AG09309 (cell line): ENCODE results near the gene MVP.

ENCODE experiments used
- DNase-seq: peaks from one replicate; pipeline ENCODE4 v3.0.0-alpha.2; 2010; ENCODE audit warnings: low read depth
- H3K4me3 ChIP-seq: 2 replicates; pipeline ENCODE4 v1.5.1; 2011; ENCODE audit warnings: mild to moderate bottlenecking, low read depth, low read length, moderate library complexity; ENCODE audit not compliant: control insufficient read depth
- TF ChIP-seq, protein P1 (sequence below): IDR thresholded peaks from 2 replicates; pipeline ENCODE4 v1.5.1; 2011; ENCODE audit warnings: mild to moderate bottlenecking, low read depth, low read length, inconsistent platforms; ENCODE audit not compliant: insufficient read depth, control insufficient read depth; ENCODE audit errors: missing control alignments

MVP gene

DNA sequence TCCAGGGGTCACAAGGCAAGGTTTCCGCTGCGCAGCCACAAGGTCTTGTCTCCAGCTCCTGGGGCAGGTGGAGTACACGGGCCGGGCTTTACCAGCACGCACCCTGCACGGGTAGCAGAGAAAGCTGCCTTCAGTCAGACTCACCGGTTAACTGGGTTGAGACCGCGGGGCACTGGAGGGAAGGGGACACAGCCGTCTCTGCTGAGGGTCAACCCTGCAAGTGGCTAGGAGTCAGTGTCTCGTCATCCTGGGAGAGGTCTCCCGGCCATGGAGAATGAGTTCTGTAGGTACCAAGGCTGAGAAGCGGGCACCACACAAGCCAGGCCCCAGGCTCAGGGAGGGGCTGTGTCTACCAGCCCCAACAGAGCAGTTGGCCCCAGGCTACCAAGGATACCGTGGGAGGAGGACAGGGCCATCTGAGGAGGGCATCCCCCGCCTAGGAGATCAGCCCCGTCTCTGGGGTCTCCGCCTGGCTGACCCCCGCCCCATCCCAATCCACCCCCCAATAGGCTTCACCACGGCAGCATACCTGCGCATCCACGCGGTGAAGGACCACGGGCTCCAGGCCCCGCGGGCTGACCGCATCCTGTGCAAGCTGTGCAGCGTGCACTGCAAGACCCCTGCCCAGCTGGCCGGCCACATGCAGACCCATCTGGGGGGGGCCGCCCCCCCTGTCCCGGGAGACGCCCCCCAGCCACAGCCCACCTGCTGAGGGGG, 11.1 kb upstream of the MVP start:
- TF ChIP-seq, protein P1, sequence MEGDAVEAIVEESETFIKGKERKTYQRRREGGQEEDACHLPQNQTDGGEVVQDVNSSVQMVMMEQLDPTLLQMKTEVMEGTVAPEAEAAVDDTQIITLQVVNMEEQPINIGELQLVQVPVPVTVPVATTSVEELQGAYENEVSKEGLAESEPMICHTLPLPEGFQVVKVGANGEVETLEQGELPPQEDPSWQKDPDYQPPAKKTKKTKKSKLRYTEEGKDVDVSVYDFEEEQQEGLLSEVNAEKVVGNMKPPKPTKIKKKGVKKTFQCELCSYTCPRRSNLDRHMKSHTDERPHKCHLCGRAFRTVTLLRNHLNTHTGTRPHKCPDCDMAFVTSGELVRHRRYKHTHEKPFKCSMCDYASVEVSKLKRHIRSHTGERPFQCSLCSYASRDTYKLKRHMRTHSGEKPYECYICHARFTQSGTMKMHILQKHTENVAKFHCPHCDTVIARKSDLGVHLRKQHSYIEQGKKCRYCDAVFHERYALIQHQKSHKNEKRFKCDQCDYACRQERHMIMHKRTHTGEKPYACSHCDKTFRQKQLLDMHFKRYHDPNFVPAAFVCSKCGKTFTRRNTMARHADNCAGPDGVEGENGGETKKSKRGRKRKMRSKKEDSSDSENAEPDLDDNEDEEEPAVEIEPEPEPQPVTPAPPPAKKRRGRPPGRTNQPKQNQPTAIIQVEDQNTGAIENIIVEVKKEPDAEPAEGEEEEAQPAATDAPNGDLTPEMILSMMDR: no peak
- H3K4me3 ChIP-seq: peak overlapping the region; percentile 74
- DNase-seq: no peak

GRCh38 chr16:29809850-29810698, 10.2 kb upstream of the MVP start:
- no peak overlapping the region for H3K4me3 ChIP-seq
- DNase-seq: no peak
- TF ChIP-seq, protein P1: no peak

- peak overlapping the region; percentile 3 for H3K4me3 ChIP-seq
- TF ChIP-seq, protein P1: no peak
- DNase-seq: no peak
Measured at GRCh38 chr16:29810699-29811169, 9.5 kb upstream of the MVP start.

GRCh38 chr16:29811170-29811895, 8.9 kb upstream of the MVP start:
- peak; percentile 92 for DNase-seq
- peak overlapping the region; percentile 68 for H3K4me3 ChIP-seq
- TF ChIP-seq, protein P1: no peak

DNA sequence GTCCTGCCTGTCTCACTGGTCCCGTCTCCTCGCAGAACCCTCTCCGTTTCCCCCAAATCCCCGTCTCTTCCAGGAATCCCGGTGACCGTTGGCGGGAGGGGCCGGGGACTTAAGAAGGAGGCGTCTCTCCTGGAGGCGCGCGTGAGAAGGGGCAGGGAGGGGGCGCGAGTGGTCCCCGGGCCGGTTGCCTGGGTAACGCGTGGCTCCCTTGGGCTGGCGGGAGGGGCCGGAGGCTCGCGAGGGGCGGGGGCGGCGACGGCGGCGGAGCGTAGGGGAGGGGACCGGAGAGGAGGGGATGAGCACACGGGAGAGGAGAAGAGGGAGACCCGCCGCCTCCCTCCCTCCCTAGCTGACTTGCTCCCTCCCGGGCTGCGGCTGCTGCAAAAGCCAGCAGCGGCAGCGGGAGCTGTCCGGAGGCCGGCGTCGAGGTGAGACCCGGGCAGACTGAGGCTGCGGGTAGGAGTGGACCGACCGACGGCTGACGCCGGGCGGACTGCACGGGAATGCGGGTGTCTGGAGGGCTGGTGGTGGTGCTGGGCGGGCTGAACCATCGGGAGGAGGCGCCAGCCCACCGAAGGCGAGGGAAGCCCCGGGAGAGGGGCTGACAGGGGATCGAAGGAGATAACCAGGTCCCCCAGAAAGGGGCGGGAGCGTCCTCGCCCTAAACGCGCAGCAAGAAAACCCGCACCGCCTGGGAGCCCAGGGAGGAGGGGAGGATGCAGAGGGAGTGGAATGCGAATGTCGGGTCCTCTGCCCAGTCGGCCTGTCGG, 8.2 kb upstream of the MVP start, which contains the start of gene PRRT2:
Gene PRRT2 (plus strand): TSS at position 298 of the 770 bp plus-strand sequence. CDS start 862 bp downstream, outside the sequence.
- DNase-seq: no peak
- TF ChIP-seq, protein P1: no peak
- H3K4me3 ChIP-seq: peak within 1 kb of the TSS; percentile 68
